A673 (cell line): Measurements from ENCODE around the gene SERP2. TPM values are rescaled to one million over a fixed set of nuclear protein-coding genes. Genes with fewer than 3 reads are reported as not detected.

Experiments used
- BruUV-seq: library from RNA; stranded (reverse); fragments of 400-500 nt; replicated peaks from 2 replicates; lab custom pipeline; 2021; lab: Mats Ljungman, UMichigan
- CTCF ChIA-PET: fragments of 300-600 bp; sonication (Branson Sonifier 250); formaldehyde crosslinking; loops from one replicate; lab custom pipeline; 2022; ENCODE audit warnings: antibody characterized with exemption; lab: Charles Lee
- POLR2A ChIA-PET: fragments of 300-600 bp; sonication (Branson Sonifier 250); formaldehyde crosslinking; loops from one replicate; lab custom pipeline; 2022; ENCODE audit warnings: antibody characterized with exemption; ENCODE audit not compliant: low non-redundant PET; lab: Charles Lee
- DNase-seq: peaks from one replicate; pipeline ENCODE4 v3.0.0-alpha.2; 2015; ENCODE audit warnings: low spot score
- H3K27ac ChIP-seq: fragments of 200-600 bp; sonication (generic); 2 replicates; pipeline ENCODE4 v1.5.1; 2016; ENCODE audit warnings: mixed run types, low read depth, mild to moderate bottlenecking, mixed read lengths, antibody characterized with exemption, low read length; ENCODE audit not compliant: poor library complexity, severe bottlenecking
- H3K27me3 ChIP-seq: fragments of 200-600 bp; sonication (generic); replicated peaks from 2 replicates; pipeline ENCODE4 v1.6.1; 2017; ENCODE audit warnings: mixed run types, low read depth, mild to moderate bottlenecking, mixed read lengths, antibody characterized with exemption, low read length; ENCODE audit not compliant: insufficient read depth, poor library complexity
- H3K36me3 ChIP-seq: fragments of 200-600 bp; sonication (generic); 2 replicates; pipeline ENCODE4 v1.6.1; 2016; ENCODE audit warnings: mixed run types, mild to moderate bottlenecking, mixed read lengths, antibody characterized with exemption, low read length; ENCODE audit not compliant: insufficient read depth, poor library complexity, severe bottlenecking
- H3K4me1 ChIP-seq: fragments of 200-600 bp; sonication (generic); 2 replicates; pipeline ENCODE4 v1.6.1; 2017; ENCODE audit warnings: mixed run types, mild to moderate bottlenecking, mixed read lengths, antibody characterized with exemption, low read length; ENCODE audit not compliant: insufficient read depth, poor library complexity, severe bottlenecking
- H3K4me3 ChIP-seq: fragments of 200-600 bp; sonication (generic); 2 replicates; pipeline ENCODE4 v1.5.1; 2016; ENCODE audit warnings: low read depth, mixed run types, mild to moderate bottlenecking, mixed read lengths, low read length; ENCODE audit not compliant: poor library complexity, severe bottlenecking
- H3K9me3 ChIP-seq: fragments of 200-600 bp; sonication (generic); 2 replicates; pipeline ENCODE4 v1.6.1; 2016; ENCODE audit warnings: mixed run types, low read depth, mild to moderate bottlenecking, mixed read lengths, antibody characterized with exemption, low read length; ENCODE audit not compliant: poor library complexity, severe bottlenecking
- CTCF ChIP-seq: fragments of 300-800, 200-600 bp; sonication (generic); conservative IDR thresholded peaks from 2 replicates; pipeline ENCODE4 v1.5.1; 2017; ENCODE audit warnings: low read depth, mild to moderate bottlenecking, antibody characterized with exemption, low read length, moderate library complexity, mixed read lengths
- EZH2 ChIP-seq: fragments of 200-600 bp; sonication (generic); IDR thresholded peaks from 2 replicates; pipeline ENCODE4 v1.6.1; 2017; ENCODE audit warnings: borderline replicate concordance, low read depth, mild to moderate bottlenecking, mixed read lengths, antibody characterized with exemption, low read length; ENCODE audit not compliant: poor library complexity, severe bottlenecking
- intact Hi-C: fragments of 100-400 bp; cut with micrococcal nuclease; formaldehyde crosslinking; loops from one replicate; pipeline ENCODE4 v1.10.0; 2022; ENCODE audit not compliant: unreplicated experiment
- total RNA-seq: library from RNA; stranded (reverse); gene quantifications from 2 replicates; pipeline ENCODE4 v1.2.3, GENCODE V29; 2021

The SERP2 gene
- total RNA-seq, 1 experiment from 2014 or later: 0.69 TPM

DNA sequence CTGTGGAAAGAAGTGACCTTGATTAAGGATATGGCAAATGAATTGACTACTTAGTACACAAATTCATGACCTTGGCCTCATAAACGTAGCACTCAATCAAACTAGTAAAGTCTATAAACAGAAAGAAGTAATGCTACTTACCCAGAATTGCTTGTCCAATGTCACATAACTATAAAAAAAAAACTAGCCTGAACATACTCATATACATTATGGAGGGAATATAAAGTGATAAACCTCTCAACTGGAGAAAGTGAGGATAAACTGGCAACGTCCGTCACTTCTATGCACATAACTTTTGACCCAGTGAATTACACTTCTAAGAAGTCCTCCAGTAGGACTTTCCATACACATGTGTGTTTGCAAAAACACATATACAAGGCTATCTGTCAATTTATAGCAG, 7.7 kb upstream of the SERP2 start:
- Histone ChIP-seq H3K4me3 (no peak overlapping the region), H3K4me1 (no peaks in the 10 kb centered on the region), H3K36me3 (no peaks in the 10 kb centered on the region), H3K27ac (no peak overlapping the region), H3K9me3 (no peaks in the 10 kb centered on the region), H3K27me3 (no peaks in the 10 kb centered on the region)
- ChIA-PET POLR2A (no interaction called here), CTCF (no interaction called here)
- no peak for DNase-seq
- intact Hi-C loops: no loop called here
- TF ChIP-seq CTCF: no peak
- TF ChIP-seq EZH2: no peak
- BruUV-seq: no TSS peak

- Histone ChIP-seq H3K4me1 (no peaks in the 10 kb centered on the region), H3K36me3 (no peaks in the 10 kb centered on the region), H3K27ac (no peak overlapping the region), H3K27me3 (no peaks in the 10 kb centered on the region), H3K9me3 (no peaks in the 10 kb centered on the region), H3K4me3 (no peak overlapping the region)
- ChIA-PET POLR2A (no interaction called here), CTCF (no interaction called here)
- BruUV-seq: no TSS peak
- DNase-seq: peak; percentile 18
- TF ChIP-seq CTCF (no peak), EZH2 (no peak)
- intact Hi-C loops: no loop called here
Observed at GRCh38 chr13:44368062-44368591, 5.5 kb upstream of the SERP2 start.

DNA sequence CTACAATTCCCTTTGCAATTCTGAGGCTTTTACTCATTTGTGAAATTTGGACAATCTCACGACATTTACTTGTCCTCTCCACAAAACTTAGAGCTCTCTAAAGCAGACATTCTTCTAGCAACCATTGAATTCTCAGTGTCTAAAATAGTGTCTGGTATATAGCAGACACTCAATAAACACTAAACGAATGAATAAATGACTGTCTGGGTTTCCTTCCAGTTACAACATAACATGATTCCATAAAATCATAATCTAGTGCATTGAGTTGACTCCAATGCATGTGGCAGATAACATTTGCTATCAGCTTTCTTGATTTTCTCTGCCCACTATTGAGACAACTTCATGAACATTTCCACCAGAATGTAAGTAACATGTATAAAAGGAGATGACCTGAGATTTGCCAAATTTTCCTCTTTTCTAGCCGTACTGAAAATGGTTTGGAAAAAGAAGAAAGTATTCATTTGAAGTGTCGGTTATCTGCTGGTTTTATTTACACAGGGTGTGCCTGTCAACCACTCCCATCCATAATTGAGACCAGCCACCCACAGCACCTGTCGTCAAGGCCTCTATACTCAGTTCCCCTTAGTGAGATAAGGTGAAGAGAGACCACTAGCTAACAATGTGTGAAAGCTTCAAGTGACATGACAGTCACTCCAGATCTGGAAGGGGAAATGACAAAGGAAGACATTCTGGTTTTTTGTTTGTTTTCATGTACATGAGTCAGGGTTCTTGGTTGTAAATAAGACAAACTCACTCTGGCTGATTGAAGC, 4.8 kb upstream of the SERP2 start:
- intact Hi-C loops: no loop called here
- Histone ChIP-seq H3K4me3 (no peak overlapping the region), H3K27me3 (no peaks in the 10 kb centered on the region), H3K36me3 (no peaks in the 10 kb centered on the region), H3K27ac (no peak overlapping the region), H3K9me3 (no peaks in the 10 kb centered on the region), H3K4me1 (no peaks in the 10 kb centered on the region)
- ChIA-PET CTCF (no interaction called here), POLR2A (no interaction called here)
- DNase-seq: no peak
- BruUV-seq: no TSS peak
- TF ChIP-seq EZH2 (no peak), CTCF (no peak)
